Right kidney (tissue), 1 donor: Measurements from ENCODE around the gene HOOK1.
"Not testable (repeated sequence)": the region's sequence is repeated elsewhere in the genome, so short reads cannot be mapped to it uniquely, and the experiment has no call there.

Experiments
- DNase-seq: peaks from one replicate; pipeline ENCODE4 v3.0.0-alpha.2; 2016

The HOOK1 gene

DNA sequence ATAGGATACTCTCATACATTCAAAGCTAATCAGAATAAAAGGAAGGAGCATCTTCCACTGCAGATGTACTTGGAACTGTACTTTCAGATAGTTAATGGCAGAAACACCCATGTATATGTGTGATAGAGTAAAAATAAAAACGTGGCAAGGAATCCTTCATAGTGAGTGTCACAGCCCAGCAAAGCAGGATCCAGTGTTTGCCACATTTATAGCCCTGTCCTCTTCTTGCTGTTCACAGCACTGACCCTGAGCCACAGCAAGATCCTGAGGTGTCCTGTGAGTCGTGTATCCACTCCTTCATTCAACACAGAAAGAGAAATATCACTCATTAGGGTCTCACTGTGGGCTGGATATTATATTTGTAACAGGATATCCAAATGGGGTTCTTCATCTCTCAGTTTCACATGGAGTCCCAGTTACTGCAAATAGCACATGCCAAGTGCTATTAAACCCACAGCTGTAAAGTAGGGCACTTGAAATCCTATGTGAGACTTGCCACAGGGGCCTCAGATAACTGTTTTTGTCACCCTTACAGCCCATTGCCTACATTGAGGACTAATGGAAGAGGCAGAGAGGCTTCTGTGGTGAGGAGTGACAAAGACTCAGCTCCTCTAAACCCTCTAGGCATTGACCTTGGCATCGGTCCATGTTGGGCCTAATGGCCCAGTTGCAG lies 70.5 kb downstream of the HOOK1 start:
- no peak for DNase-seq

- no peak for DNase-seq
Measured at GRCh38 chr1:59892841-59893811, 78.4 kb downstream of the HOOK1 start.

DNA sequence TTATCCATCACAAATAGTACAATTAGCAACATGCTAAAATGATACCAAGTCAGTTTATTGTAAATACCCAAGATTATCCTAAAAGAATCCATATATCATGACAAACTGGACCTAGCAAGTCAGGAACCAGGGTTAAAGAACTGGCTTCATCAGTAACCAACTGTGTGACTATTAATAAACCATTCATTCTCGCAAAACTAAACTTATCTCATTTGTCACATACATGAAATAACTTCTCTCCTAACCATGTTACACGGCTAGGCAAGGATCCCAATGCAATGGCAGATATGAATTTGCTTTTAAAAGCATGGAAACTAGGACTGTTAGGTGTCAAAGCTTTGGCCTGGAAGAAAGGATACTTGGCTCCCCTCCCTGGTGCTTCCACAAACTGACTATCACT lies 82.4 kb downstream of the HOOK1 start:
- no peak for DNase-seq

DNA sequence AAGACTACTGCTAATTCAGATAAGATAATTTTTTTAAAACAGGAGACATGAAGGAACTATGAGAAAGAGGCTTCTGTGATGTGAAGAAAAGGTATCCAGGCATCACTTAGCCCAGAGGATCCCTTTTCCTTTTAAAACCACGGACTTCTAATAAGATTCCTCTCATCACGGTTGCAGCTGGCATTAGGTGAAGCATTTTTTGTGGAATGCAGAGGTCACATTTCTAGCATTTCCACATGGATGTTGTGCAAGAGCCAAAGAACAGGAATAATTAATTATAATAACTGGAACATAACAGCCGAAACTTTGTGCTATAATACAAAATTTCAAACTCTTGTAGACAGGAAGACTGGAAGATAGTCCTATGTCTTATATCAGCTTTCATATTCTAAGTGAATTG lies 84.2 kb downstream of the HOOK1 start:
- no peak for DNase-seq

DNA sequence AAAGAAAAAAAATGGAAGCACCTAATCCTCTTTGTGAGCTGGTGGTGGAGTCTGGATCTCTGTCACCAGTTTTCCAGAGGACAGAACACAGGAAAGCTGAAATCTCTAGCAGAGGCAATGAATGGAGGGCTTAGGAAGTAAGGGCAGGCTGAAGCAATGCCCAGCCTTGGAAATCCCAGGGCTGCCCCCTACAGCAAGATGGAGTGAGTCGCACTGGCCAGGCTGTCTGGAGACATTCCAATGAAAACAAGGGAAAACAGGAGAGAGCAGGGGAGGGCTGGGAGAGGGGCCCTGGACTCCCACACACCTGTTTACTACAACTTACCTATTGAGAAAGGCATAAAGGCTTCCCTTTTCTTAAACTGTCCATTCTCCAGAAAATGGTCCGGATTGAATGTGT lies 85.9 kb downstream of the HOOK1 start:
- DNase-seq = no peak

DNA sequence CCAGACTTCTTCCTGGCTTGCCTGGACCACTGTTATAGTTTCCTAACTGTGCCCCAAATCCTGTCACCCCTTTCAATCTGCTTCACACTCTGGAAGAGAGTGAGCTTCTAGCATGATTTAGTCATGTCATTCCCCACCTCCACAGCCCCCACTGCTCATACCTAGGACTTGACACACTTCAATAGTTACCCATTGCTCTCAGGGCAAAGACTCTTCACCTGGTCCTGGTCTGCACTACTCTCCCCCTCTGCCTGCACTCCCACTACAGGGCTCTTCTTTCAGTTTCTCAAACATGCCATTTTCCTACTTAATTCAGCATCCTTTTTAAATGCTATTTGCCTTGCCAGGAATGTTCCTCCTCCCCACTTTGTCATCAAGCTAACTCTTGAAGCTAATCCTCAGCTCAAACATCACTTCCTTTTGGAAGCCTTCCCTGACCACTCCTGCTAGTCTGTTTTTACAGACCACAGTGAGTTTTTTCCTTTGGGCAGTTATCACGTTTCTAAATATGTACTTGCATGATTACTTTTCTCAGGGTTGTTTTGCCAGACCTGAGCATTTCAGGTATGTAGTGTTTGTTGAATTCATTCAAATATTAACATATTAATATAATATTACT lies 87.1 kb downstream of the HOOK1 start:
- DNase-seq = no peak

DNA sequence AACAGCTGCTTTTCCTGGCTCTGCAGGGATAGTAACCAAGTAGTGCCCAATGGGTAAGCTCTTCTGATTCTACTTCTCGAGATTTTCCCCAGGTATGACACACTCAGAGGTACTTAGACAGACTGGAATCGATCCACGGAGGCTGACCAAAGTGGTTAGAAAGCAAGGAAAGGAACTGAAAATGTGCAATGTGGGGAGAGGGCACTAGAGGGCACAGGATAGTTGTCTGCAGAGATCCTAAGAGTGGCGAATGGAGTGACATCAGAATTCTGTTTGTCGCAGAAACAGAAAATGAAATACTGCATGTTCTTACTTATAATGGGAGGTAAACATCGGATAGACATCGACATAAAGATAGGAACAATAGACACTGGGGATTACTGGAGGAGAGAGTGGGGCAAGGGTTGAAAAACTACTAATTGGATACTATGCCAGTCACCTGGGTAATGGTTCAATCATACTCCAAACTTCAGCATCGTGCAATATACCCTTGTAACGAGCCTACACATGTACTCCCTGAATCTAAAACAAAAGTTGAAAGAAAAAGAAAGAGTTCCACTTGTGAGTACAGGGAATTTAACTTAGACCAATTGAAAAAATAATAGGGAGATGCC lies 88.5 kb downstream of the HOOK1 start:
- DNase-seq = no peak

- no peak for DNase-seq
Measured at GRCh38 chr1:59906931-59907330, 92.2 kb downstream of the HOOK1 start.

DNA sequence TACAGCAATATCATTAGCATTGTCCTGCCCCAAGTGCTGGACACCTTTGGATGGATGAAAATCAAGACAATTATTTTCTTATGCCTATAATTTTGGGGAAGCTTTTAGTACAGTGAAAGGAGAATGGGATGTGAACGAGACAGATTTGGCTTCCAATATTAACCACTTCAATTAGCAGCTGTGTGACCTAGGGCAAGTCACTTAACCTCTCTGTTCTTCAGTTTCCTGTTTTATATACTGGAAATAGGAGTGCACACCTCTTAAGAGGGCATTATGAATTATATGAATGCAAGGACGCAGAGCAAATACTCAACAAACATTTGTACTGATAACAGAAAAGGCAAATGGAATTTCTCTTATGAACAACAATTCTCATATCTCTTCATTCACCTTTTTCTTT lies 93.3 kb downstream of the HOOK1 start:
- no peak for DNase-seq

DNA sequence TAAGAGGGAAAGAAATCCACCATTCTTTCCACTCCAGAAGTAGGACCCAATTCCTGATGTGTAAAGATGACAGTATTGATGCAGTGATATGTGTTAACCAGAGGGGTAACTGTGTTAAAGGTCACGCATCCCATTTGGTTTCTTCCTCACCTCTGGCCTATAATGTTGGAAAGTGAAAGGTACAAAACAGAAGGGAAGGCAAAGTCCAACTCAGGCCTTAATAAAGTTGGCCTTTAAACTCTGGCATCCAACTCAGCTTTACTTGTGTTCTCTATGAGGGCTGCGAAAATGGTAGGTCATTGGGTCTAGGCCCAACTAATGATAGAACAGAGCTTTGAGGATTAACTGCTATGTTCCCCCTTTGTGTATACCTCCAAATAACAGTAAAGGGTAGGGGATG lies 93.9 kb downstream of the HOOK1 start:
- DNase-seq = no peak

DNA sequence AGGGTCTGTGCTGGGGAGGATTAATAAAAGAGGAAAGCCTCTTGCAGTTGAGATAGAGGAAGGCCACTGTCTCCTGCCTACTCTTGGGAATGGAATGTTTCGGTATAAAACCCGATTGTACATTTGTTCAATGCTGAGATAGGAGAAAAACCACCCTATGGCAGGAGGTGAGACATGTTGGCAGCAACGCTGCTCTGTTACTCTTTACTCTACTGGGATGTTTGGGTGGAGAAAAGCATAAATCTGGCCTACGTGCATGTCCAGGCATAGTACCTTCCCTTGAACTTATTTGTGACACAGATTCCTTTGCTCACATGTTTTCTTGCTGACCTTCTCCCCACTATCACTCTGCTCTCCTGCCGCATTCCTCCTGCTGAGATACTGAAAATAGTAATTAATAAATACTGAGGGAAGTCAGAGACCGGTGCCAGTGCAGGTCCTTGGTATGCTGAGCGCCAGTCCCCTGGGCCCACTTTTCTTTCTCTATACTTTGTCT lies 100.1 kb downstream of the HOOK1 start:
- DNase-seq = not testable (repeated sequence)

DNA sequence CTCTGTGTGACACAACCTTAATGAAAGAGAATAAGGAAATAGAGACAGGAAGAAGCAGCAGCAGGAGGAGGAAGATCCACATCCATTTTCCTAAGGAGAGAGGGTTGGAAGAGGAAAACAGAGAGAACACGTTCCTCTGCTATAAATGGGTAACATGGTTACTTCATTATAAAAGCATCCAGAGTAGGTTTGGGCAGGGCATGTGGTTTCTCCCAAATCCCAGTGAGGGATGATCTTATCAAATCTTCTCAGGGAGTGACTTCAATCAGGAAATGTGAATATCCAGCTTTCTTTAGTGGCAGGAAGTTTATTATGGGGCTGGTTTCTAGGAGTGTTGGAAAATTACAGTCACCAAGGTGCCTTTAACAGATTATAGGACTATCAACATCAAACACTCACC lies 100.8 kb downstream of the HOOK1 start:
- DNase-seq = no peak

- DNase-seq = no peak
Measured at GRCh38 chr1:59917026-59917784, 102.5 kb downstream of the HOOK1 start.

- no peak for DNase-seq
Measured at GRCh38 chr1:59917785-59918180, 103.0 kb downstream of the HOOK1 start.

DNA sequence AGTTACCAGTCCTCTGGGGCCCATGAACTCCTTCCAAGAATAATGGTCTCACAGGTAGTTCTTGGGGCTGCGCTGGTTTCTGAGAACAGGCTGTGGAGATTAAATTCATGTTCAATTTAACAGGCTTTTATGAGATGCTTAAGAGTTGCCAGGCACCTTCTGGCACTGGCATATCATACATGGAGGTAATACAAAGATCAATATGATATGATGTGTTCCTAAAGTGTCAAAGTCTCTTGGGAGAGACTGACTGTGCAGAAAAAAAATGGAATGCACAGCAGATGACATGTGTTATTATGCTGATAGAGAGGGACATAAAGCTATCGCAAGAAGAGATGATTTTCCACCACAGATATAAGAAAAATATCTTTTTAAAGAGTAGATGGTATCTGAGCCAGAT lies 105.0 kb downstream of the HOOK1 start:
- no peak for DNase-seq

DNA sequence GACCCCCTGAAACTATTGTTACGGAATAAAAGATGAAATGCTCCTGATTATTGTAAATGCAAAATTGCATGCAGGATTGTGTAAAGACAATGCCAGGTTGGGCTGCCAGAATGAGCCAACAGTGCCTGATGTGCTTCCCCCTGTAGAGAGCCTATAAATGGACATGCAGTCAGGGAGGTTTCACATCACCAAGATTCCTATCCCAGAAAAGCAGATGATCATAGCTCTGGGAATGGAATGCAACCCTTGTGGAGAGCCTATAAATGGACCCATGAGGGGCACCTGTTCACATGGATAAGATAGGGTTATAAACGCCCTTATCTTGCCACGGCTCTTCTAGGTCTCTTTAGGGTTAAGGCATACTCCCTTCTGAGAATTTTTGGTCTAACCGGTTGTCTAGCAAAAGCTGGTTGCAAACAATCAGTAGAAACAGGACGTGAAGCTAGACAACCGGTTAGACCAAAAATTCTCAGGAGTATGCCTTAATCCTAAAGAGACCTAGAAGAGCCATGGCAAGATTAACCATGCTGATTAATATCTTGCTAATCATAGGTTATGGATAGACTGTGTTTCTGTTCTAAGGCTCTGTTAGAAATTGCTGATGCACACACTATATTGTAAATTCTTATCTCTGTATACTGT lies 106.6 kb downstream of the HOOK1 start:
- DNase-seq = not testable (repeated sequence)

- no peak for DNase-seq
Measured at GRCh38 chr1:59924653-59925052, 109.9 kb downstream of the HOOK1 start.
